Nephron progenitor cell (in vitro differentiated cells): Measurements from ENCODE around the gene SLC47A1.

Experiments used
- DNase-seq: peaks from one replicate; pipeline ENCODE4 v3.0.0; 2021
- H3K27ac Mint-ChIP-seq: 2 replicates; pipeline ENCODE4 v1.8.0; 2021; ENCODE audit warnings: mild to moderate bottlenecking, moderate library complexity, mixed read lengths
- H3K27me3 Mint-ChIP-seq: 2 replicates; pipeline ENCODE4 v1.8.0; 2021; ENCODE audit warnings: mild to moderate bottlenecking, low read depth, mixed read lengths; ENCODE audit not compliant: poor library complexity
- H3K36me3 Mint-ChIP-seq: 2 replicates; pipeline ENCODE4 v1.8.0; 2021; ENCODE audit warnings: low read depth, mixed read lengths
- H3K4me1 Mint-ChIP-seq: 2 replicates; pipeline ENCODE4 v1.8.0; 2021; ENCODE audit warnings: mixed read lengths
- H3K4me3 Mint-ChIP-seq: 2 replicates; pipeline ENCODE4 v1.8.0; 2021; ENCODE audit warnings: mild to moderate bottlenecking, moderate library complexity, mixed read lengths
- H3K9me3 Mint-ChIP-seq: 2 replicates; pipeline ENCODE4 v1.8.0; 2021; ENCODE audit warnings: mild to moderate bottlenecking, moderate library complexity, mixed read lengths
- CTCF ChIP-seq: fragments of 200-600 bp; sonication (generic); IDR thresholded peaks from 2 replicates; pipeline ENCODE4 v1.5.0; 2021; ENCODE audit warnings: antibody characterized with exemption

SLC47A1 gene

GRCh38 chr17:19551165-19551564 is 17.5 kb downstream of the SLC47A1 start:
- peaks cover 25% of the 10 kb centered on the region for H3K4me1 Mint-ChIP-seq
- peaks cover 18% of the 10 kb centered on the region for H3K27me3 Mint-ChIP-seq
- H3K4me3 Mint-ChIP-seq = no peak overlapping the region
- DNase-seq = no peak
- no peaks in the 10 kb centered on the region for H3K36me3 Mint-ChIP-seq
- no peak for TF ChIP-seq CTCF
- H3K27ac Mint-ChIP-seq = no peak overlapping the region
- H3K9me3 Mint-ChIP-seq = no peaks in the 10 kb centered on the region

GRCh38 chr17:19551591-19552148 is 18.0 kb downstream of the SLC47A1 start:
- H3K4me3 Mint-ChIP-seq = no peak overlapping the region

GRCh38 chr17:19553036-19553435 is 19.4 kb downstream of the SLC47A1 start:
- peaks cover 16% of the 10 kb centered on the region for H3K27me3 Mint-ChIP-seq
- H3K9me3 Mint-ChIP-seq = peaks cover 4% of the 10 kb centered on the region
- no peaks in the 10 kb centered on the region for H3K36me3 Mint-ChIP-seq
- no peak for DNase-seq
- no peak for TF ChIP-seq CTCF
- no peak overlapping the region for H3K4me3 Mint-ChIP-seq
- no peak overlapping the region for H3K27ac Mint-ChIP-seq
- peaks cover 25% of the 10 kb centered on the region for H3K4me1 Mint-ChIP-seq

More at GRCh38 chr17:19551591-19552148, 18.0 kb downstream of the SLC47A1 start:
- Mint-ChIP-seq H3K4me1 (peaks cover 25% of the 10 kb centered on the region), H3K27me3 (peaks cover 18% of the 10 kb centered on the region), H3K36me3 (no peaks in the 10 kb centered on the region), H3K9me3 (no peaks in the 10 kb centered on the region), H3K27ac (no peak overlapping the region)
- TF ChIP-seq CTCF = no peak
- no peak for DNase-seq

- Mint-ChIP-seq H3K27me3 (peaks cover 15% of the 10 kb centered on the region), H3K36me3 (no peaks in the 10 kb centered on the region), H3K27ac (peak overlapping the region; percentile 57), H3K9me3 (peaks cover 11% of the 10 kb centered on the region), H3K4me1 (peaks cover 25% of the 10 kb centered on the region), H3K4me3 (no peak overlapping the region)
- DNase-seq = no peak
- TF ChIP-seq CTCF = no peak
Measured at GRCh38 chr17:19554393-19554792, 20.7 kb downstream of the SLC47A1 start.

GRCh38 chr17:19555746-19556145 is 22.1 kb downstream of the SLC47A1 start:
- H3K4me1 Mint-ChIP-seq = peaks cover 30% of the 10 kb centered on the region
- no peak overlapping the region for H3K27ac Mint-ChIP-seq
- DNase-seq = no peak

More at GRCh38 chr17:19555746-19556145, 22.1 kb downstream of the SLC47A1 start:
- H3K27me3 Mint-ChIP-seq = peaks cover 10% of the 10 kb centered on the region
- no peaks in the 10 kb centered on the region for H3K36me3 Mint-ChIP-seq
- no peak overlapping the region for H3K4me3 Mint-ChIP-seq
- TF ChIP-seq CTCF = no peak
- peaks cover 11% of the 10 kb centered on the region for H3K9me3 Mint-ChIP-seq
